Measurements from ENCODE around the gene CUX1.

GRCh38 chr7:101787864-101788263, 29.6 kb upstream of the CUX1 start:
- TF ChIP-seq, protein P1, sequence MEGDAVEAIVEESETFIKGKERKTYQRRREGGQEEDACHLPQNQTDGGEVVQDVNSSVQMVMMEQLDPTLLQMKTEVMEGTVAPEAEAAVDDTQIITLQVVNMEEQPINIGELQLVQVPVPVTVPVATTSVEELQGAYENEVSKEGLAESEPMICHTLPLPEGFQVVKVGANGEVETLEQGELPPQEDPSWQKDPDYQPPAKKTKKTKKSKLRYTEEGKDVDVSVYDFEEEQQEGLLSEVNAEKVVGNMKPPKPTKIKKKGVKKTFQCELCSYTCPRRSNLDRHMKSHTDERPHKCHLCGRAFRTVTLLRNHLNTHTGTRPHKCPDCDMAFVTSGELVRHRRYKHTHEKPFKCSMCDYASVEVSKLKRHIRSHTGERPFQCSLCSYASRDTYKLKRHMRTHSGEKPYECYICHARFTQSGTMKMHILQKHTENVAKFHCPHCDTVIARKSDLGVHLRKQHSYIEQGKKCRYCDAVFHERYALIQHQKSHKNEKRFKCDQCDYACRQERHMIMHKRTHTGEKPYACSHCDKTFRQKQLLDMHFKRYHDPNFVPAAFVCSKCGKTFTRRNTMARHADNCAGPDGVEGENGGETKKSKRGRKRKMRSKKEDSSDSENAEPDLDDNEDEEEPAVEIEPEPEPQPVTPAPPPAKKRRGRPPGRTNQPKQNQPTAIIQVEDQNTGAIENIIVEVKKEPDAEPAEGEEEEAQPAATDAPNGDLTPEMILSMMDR (IDR thresholded peaks at IDR 0.05) = no peak
- no peak for TF ChIP-seq POLR2A (IDR thresholded peaks at IDR 0.05)
